UCSD-AML1 (cell line): Measurements from ENCODE around the gene NDE1.
"Not testable (repeated sequence)": the region's sequence is repeated elsewhere in the genome, so short reads cannot be mapped to it uniquely, and the experiment has no call there.

Experiments
- DNase-seq: peaks from one replicate; lab custom pipeline; 2025; ENCODE audit not compliant: unreplicated experiment; lab: John Stamatoyannopoulos, UW

Gene NDE1

GRCh38 chr16:15650019-15650697 is at the start of gene NDE1:
NDE1 (plus strand) TSS chr16:15650245; CDS start chr16:15664779, 14,534 bp downstream.
- peak; percentile 91 for DNase-seq

- DNase-seq, result no peak
These were observed 48.7 kb upstream of the NDE1 start for GRCh38 chr16:15601212-15601879.

GRCh38 chr16:15602285-15603044 is 47.6 kb upstream of the NDE1 start:
- no peak for DNase-seq

GRCh38 chr16:15604460-15605440 is 45.3 kb upstream of the NDE1 start:
- no peak for DNase-seq

GRCh38 chr16:15605839-15606517 is 44.1 kb upstream of the NDE1 start:
- no peak for DNase-seq

GRCh38 chr16:15606518-15607220 is 43.4 kb upstream of the NDE1 start:
- DNase-seq, result no peak

- not testable (repeated sequence) for DNase-seq
These were observed 42.8 kb upstream of the NDE1 start for GRCh38 chr16:15607221-15607699.

- no peak for DNase-seq
These were observed 42.2 kb upstream of the NDE1 start for GRCh38 chr16:15607700-15608396.

- DNase-seq, result no peak
These were observed 41.4 kb upstream of the NDE1 start for GRCh38 chr16:15608398-15609285.

GRCh38 chr16:15609286-15609649 is 40.8 kb upstream of the NDE1 start:
- no peak for DNase-seq

- no peak for DNase-seq
These were observed 39.6 kb upstream of the NDE1 start for GRCh38 chr16:15610369-15610871.

- no peak for DNase-seq
These were observed 38.4 kb upstream of the NDE1 start for GRCh38 chr16:15611610-15612009.

- DNase-seq, result no peak
These were observed 36.4 kb upstream of the NDE1 start for GRCh38 chr16:15613676-15614075.

- DNase-seq, result no peak
These were observed 34.0 kb upstream of the NDE1 start for GRCh38 chr16:15616012-15616411.

GRCh38 chr16:15616475-15617165 is 33.4 kb upstream of the NDE1 start:
- DNase-seq, result no peak

- DNase-seq, result no peak
These were observed 32.1 kb upstream of the NDE1 start for GRCh38 chr16:15617901-15618300.

- no peak for DNase-seq
These were observed 31.7 kb upstream of the NDE1 start for GRCh38 chr16:15618392-15618791.
